Measurements from ENCODE around the gene INO80E.

The INO80E gene

DNA sequence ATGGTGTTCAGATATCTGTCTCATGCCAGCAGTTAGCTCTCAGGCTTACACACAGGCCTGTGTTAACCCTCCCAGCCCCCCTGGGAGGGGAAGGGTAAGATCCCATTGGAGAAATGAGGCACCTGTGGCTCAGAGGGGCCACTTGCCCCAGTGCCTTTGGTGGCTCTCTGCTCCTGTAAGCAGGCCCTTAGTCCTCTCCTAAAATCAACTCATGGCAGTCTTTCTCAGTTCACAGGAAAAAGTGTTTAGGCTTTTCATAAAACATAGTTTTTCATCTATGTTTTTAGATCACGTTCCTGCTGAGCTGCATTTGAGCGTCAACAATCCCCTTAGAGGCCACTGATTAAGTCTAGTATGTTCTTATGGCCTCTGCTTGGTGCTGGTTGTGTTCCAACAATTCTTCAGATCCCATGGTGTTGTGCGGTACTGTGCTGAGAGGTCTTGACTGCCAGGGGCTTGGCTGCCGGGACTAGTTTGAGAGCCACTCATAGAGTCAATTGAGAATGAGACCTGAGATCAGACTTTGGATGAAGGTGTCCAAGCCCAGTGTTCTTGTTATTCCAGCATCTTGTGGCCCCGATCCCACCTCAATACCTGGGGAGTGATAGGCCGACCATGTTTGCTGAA, 11.8 kb upstream of the INO80E start:
- no peak overlapping the region for H3K14ac ChIP-seq (ENCODE audit: low read length in 2 of 2)
- no peak overlapping the region for H3K4me3 ChIP-seq (ENCODE audit: insufficient read depth in 1 of 2, low read depth in 1 of 2, low read length in 2 of 2)
- H4K91ac ChIP-seq (ENCODE audit: low read length) = no peak overlapping the region

DNA sequence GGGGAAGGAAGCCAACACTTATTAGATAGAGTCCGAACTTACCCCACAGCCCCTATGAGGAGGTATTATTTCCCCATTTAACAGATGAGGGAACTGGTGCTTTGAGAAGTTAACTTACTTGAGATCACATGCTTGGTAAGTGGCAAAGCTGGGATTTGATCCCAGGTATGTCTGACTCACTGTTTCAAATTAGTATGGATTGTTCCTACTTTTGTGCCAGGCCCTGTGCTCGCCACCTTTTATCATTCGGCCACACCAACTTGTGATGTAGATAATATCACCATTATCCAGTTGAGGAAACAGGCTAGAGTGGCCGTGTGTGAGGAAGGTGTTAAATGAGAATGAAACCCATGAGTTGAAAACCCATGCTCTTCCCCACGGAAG, 11.3 kb upstream of the INO80E start:
- Histone ChIP-seq H3K14ac (ENCODE audit: low read length in 2 of 2) (no peak overlapping the region), H3K79me1 (replicated peaks; ENCODE audit: low read length, poor library complexity, severe bottlenecking) (peaks cover 45% of the 10 kb centered on the region), H3K4me1 (ENCODE audit: control insufficient read depth, insufficient read depth, low read depth, low read length) (no peaks in the 10 kb centered on the region), H4K91ac (ENCODE audit: low read length) (no peak overlapping the region), H4K8ac (ENCODE audit: low read length) (no peak overlapping the region), H3K4me3 (ENCODE audit: insufficient read depth in 1 of 2, low read depth in 1 of 2, low read length in 2 of 2) (no peak overlapping the region), H2BK5ac (ENCODE audit: low read depth, low read length, poor library complexity, severe bottlenecking) (no peak overlapping the region), H2BK12ac (ENCODE audit: low read length in 2 of 2) (no peak overlapping the region), H3K9ac (ENCODE audit: low read length) (no peak overlapping the region), H3K18ac (ENCODE audit: low read depth in 1 of 2, low read length in 2 of 2) (no peak overlapping the region), H3K27me3 (ENCODE audit: control insufficient read depth in 1 of 2, insufficient read depth in 1 of 2, low read length in 2 of 2) (no peaks in the 10 kb centered on the region), H2AFZ (ENCODE audit: low read depth, low read length) (no peak overlapping the region), H3K9me3 (ENCODE audit: control insufficient read depth, low read length) (no peaks in the 10 kb centered on the region), H3K4ac (ENCODE audit: low read depth in 1 of 2, low read length in 2 of 2) (no peak overlapping the region), H3K36me3 (ENCODE audit: control insufficient read depth in 1 of 2, insufficient read depth in 2 of 2, low read depth in 1 of 2, low read length in 2 of 2) (peaks cover 93 to 100% of the 10 kb centered on the region in 2 experiments), H2BK120ac (ENCODE audit: low read depth, low read length) (no peak overlapping the region), H2BK15ac (ENCODE audit: low read depth, poor library complexity, severe bottlenecking) (no peak overlapping the region), H3K23ac (ENCODE audit: low read length in 2 of 2) (no peak overlapping the region), H3K27ac (ENCODE audit: low read length, poor library complexity, severe bottlenecking) (no peak overlapping the region), H2AK5ac (ENCODE audit: low read length, severe bottlenecking) (no peak overlapping the region), H3K4me2 (ENCODE audit: low read length, poor library complexity, severe bottlenecking) (no peak overlapping the region)
- DNase-seq = no peak
- 100% methylated on average over 3 of the region's 5 CpGs for WGBS

More for the DNA sequence above, 11.8 kb upstream of the INO80E start:
- H3K9ac ChIP-seq (ENCODE audit: low read length) = peak overlapping the region; percentile 65
- no peaks in the 10 kb centered on the region for H3K27me3 ChIP-seq (ENCODE audit: control insufficient read depth in 1 of 2, insufficient read depth in 1 of 2, low read length in 2 of 2)
- H2BK12ac ChIP-seq (ENCODE audit: low read length in 2 of 2) = no peak overlapping the region
- H3K4ac ChIP-seq (ENCODE audit: low read depth in 1 of 2, low read length in 2 of 2) = no peak overlapping the region
- H3K23ac ChIP-seq (ENCODE audit: low read length in 2 of 2) = no peak overlapping the region
- no peak overlapping the region for H2AK5ac ChIP-seq (ENCODE audit: low read length, severe bottlenecking)
- WGBS = 87% methylated on average over 5 of the region's 6 CpGs
- no peak overlapping the region for H3K18ac ChIP-seq (ENCODE audit: low read depth in 1 of 2, low read length in 2 of 2)
- no peak overlapping the region for H4K8ac ChIP-seq (ENCODE audit: low read length)
- H3K4me1 ChIP-seq (ENCODE audit: control insufficient read depth, insufficient read depth, low read depth, low read length) = no peaks in the 10 kb centered on the region
- no peak overlapping the region for H2BK15ac ChIP-seq (ENCODE audit: low read depth, poor library complexity, severe bottlenecking)
- no peaks in the 10 kb centered on the region for H3K9me3 ChIP-seq (ENCODE audit: control insufficient read depth, low read length)
- peaks cover 93 to 100% of the 10 kb centered on the region in 2 experiments for H3K36me3 ChIP-seq (ENCODE audit: control insufficient read depth in 1 of 2, insufficient read depth in 2 of 2, low read depth in 1 of 2, low read length in 2 of 2)
- no peak for DNase-seq
- H2AFZ ChIP-seq (ENCODE audit: low read depth, low read length) = no peak overlapping the region
- peaks cover 48% of the 10 kb centered on the region for H3K79me1 ChIP-seq (replicated peaks; ENCODE audit: low read length, poor library complexity, severe bottlenecking)
- H2BK120ac ChIP-seq (ENCODE audit: low read depth, low read length) = no peak overlapping the region
- no peak overlapping the region for H2BK5ac ChIP-seq (ENCODE audit: low read depth, low read length, poor library complexity, severe bottlenecking)
- no peak overlapping the region for H3K4me2 ChIP-seq (ENCODE audit: low read length, poor library complexity, severe bottlenecking)
- H3K27ac ChIP-seq (ENCODE audit: low read length, poor library complexity, severe bottlenecking) = no peak overlapping the region

DNA sequence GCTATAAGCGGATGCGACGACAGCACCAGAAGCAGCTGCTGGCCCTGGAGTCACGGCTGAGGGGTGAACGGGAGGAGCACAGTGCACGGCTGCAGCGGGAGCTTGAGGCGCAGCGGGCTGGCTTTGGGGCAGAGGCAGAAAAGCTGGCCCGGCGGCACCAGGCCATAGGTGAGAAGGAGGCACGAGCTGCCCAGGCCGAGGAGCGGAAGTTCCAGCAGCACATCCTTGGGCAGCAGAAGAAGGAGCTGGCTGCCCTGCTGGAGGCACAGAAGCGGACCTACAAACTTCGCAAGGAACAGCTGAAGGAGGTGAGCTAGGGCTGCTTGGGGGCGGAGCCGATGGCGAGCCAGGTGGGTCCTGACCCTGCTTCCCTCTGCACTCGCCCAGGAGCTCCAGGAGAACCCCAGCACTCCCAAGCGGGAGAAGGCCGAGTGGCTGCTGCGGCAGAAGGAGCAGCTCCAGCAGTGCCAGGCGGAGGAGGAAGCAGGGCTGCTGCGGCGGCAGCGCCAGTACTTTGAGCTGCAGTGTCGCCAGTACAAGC, 10.7 kb upstream of the INO80E start:
- Histone ChIP-seq H2BK5ac (ENCODE audit: low read depth, low read length, poor library complexity, severe bottlenecking) (no peak overlapping the region), H2AFZ (ENCODE audit: low read depth, low read length) (no peak overlapping the region), H4K8ac (ENCODE audit: low read length) (no peak overlapping the region), H2BK120ac (ENCODE audit: low read depth, low read length) (no peak overlapping the region), H3K4me2 (ENCODE audit: low read length, poor library complexity, severe bottlenecking) (no peak overlapping the region), H3K27ac (ENCODE audit: low read length, poor library complexity, severe bottlenecking) (no peak overlapping the region), H3K4me3 (ENCODE audit: insufficient read depth in 1 of 2, low read depth in 1 of 2, low read length in 2 of 2) (no peak overlapping the region), H3K9ac (ENCODE audit: low read length) (no peak overlapping the region), H3K9me3 (ENCODE audit: control insufficient read depth, low read length) (no peaks in the 10 kb centered on the region), H2BK15ac (ENCODE audit: low read depth, poor library complexity, severe bottlenecking) (no peak overlapping the region), H3K4ac (ENCODE audit: low read depth in 1 of 2, low read length in 2 of 2) (no peak overlapping the region), H3K79me1 (replicated peaks; ENCODE audit: low read length, poor library complexity, severe bottlenecking) (peaks cover 41% of the 10 kb centered on the region), H3K36me3 (ENCODE audit: control insufficient read depth in 1 of 2, insufficient read depth in 2 of 2, low read depth in 1 of 2, low read length in 2 of 2) (peaks cover 87 to 100% of the 10 kb centered on the region in 2 experiments), H3K14ac (ENCODE audit: low read length in 2 of 2) (no peak overlapping the region), H3K18ac (ENCODE audit: low read depth in 1 of 2, low read length in 2 of 2) (no peak overlapping the region), H4K91ac (ENCODE audit: low read length) (no peak overlapping the region), H2BK12ac (ENCODE audit: low read length in 2 of 2) (no peak overlapping the region), H3K4me1 (ENCODE audit: control insufficient read depth, insufficient read depth, low read depth, low read length) (no peaks in the 10 kb centered on the region), H3K23ac (ENCODE audit: low read length in 2 of 2) (no peak overlapping the region), H2AK5ac (ENCODE audit: low read length, severe bottlenecking) (no peak overlapping the region), H3K27me3 (ENCODE audit: control insufficient read depth in 1 of 2, insufficient read depth in 1 of 2, low read length in 2 of 2) (no peaks in the 10 kb centered on the region)
- 97% methylated on average over 28 of the region's 28 CpGs for WGBS
- no peak for DNase-seq

DNA sequence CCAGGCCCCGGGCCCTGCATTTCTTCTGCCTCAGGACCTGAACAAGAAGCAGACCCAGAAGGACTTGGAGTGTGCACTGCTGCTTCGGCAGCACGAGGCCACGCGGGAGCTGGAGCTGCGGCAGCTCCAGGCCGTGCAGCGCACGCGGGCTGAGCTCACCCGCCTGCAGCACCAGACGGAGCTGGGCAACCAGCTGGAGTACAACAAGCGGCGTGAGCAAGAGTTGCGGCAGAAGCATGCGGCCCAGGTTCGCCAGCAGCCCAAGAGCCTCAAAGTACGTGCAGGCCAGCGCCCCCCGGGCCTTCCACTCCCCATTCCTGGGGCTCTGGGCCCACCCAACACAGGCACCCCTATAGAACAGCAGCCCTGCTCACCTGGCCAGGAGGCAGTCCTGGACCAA, 9.8 kb upstream of the INO80E start:
- Histone ChIP-seq H3K4me2 (ENCODE audit: low read length, poor library complexity, severe bottlenecking) (no peak overlapping the region), H2AFZ (ENCODE audit: low read depth, low read length) (no peak overlapping the region), H3K23ac (ENCODE audit: low read length in 2 of 2) (no peak overlapping the region), H2BK5ac (ENCODE audit: low read depth, low read length, poor library complexity, severe bottlenecking) (no peak overlapping the region), H3K18ac (ENCODE audit: low read depth in 1 of 2, low read length in 2 of 2) (no peak overlapping the region), H3K9ac (ENCODE audit: low read length) (no peak overlapping the region), H3K4me1 (ENCODE audit: control insufficient read depth, insufficient read depth, low read depth, low read length) (no peaks in the 10 kb centered on the region), H3K9me3 (ENCODE audit: control insufficient read depth, low read length) (no peaks in the 10 kb centered on the region), H2BK120ac (ENCODE audit: low read depth, low read length) (no peak overlapping the region), H4K91ac (ENCODE audit: low read length) (no peak overlapping the region), H3K4ac (ENCODE audit: low read depth in 1 of 2, low read length in 2 of 2) (no peak overlapping the region), H3K79me1 (replicated peaks; ENCODE audit: low read length, poor library complexity, severe bottlenecking) (peaks cover 41% of the 10 kb centered on the region), H3K27me3 (ENCODE audit: control insufficient read depth in 1 of 2, insufficient read depth in 1 of 2, low read length in 2 of 2) (no peaks in the 10 kb centered on the region), H2AK5ac (ENCODE audit: low read length, severe bottlenecking) (no peak overlapping the region), H4K8ac (ENCODE audit: low read length) (no peak overlapping the region), H2BK15ac (ENCODE audit: low read depth, poor library complexity, severe bottlenecking) (no peak overlapping the region), H3K27ac (ENCODE audit: low read length, poor library complexity, severe bottlenecking) (no peak overlapping the region), H3K36me3 (ENCODE audit: control insufficient read depth in 1 of 2, insufficient read depth in 2 of 2, low read depth in 1 of 2, low read length in 2 of 2) (peaks cover 94 to 99% of the 10 kb centered on the region in 2 experiments), H3K4me3 (ENCODE audit: insufficient read depth in 1 of 2, low read depth in 1 of 2, low read length in 2 of 2) (no peak overlapping the region), H3K14ac (ENCODE audit: low read length in 2 of 2) (no peak overlapping the region), H2BK12ac (ENCODE audit: low read length in 2 of 2) (no peak overlapping the region)
- no peak for DNase-seq
- WGBS = 93% methylated on average over 19 of the region's 20 CpGs

Data from mesenchymal stem cell (in vitro differentiated cells and primary cell).